NOMO-1 (cell line): ENCODE data around the gene ICE1.
"Not testable (repeated sequence)": the region's sequence is repeated elsewhere in the genome, so short reads cannot be mapped to it uniquely, and the experiment has no call there.

Experiments used
- DNase-seq, 2 experiments: peaks; one replicate each; lab custom pipeline; 2025; ENCODE audit not compliant: unreplicated experiment in 2 of 2; lab: John Stamatoyannopoulos, UW

ICE1 gene

DNA sequence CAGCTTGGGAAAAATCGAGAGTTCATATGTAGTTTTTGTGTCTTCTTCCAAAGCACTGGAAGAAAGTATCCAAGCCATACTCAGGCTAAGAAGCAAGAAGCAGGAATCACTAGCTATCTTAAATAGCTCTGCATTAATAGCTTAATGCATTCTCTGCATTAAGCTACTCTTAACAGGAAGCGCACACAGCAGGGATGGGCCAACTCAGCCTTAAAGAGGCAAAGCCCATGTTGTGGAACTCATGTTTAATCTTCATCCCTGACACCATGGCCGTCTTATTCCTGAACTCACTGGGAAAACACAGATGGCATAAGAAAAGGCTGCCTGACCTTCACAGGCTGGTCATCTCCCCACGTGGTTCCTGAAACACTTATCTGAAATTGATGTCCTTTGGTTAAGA is 18.7 kb upstream of the ICE1 start:
- DNase-seq: no peak

DNA sequence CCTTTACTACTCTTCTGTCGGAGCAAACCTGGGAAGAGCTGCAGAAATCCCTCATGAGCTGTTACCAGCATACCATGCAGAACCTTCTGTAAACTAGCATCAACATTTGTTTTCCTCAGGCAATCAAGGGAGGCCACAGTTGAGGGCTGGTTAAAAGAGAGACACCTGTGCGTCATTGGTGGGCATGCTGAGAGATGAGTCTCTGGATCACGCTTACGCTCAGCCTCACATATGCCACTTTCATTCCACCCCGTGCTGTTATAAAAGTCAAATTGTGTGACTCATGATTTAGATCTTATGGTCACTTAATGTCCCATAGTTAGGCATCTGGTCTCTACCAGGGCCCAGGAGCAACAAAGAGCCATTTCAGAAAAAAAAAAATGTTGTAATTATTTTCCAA is 18.1 kb upstream of the ICE1 start:
- no peak for DNase-seq

DNA sequence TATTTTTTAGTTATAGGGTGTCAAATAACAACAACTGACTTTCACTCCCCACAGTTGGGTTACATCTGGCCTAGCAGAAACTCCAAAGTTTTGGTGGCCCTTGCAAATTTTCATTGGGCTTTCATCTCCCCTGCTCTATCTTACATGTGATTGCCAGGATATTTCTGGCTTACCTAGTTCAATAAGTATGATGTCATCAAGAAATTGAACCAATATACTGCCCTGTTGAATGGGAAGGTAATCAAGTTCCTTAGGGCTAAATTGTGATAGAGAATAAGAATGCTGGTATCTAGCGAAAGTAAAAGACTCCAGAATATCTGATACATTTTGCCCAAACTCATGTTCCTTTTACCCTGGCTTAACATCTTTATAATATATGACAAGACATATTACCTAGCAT is 17.0 kb upstream of the ICE1 start:
- DNase-seq: no peak

DNA sequence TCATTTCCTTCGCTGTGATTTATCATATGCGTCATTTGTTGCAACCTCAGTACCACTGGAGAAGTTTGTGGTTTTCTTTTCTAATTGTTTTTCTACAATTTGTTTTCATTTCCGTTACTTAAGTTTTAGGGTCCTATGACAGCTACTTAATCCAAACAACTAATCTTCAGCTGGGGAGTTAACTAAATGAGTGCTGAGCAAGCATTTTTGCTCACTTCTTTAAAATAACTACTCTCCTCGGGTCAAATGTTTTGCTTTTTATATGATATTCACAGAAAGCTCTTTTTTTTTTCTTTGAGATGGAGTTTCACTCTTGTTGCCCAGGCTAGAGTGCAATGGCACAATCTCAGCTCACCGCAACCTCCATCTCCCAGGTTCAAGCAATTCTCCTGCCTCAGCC is 14.6 kb upstream of the ICE1 start:
- no peak for DNase-seq

DNA sequence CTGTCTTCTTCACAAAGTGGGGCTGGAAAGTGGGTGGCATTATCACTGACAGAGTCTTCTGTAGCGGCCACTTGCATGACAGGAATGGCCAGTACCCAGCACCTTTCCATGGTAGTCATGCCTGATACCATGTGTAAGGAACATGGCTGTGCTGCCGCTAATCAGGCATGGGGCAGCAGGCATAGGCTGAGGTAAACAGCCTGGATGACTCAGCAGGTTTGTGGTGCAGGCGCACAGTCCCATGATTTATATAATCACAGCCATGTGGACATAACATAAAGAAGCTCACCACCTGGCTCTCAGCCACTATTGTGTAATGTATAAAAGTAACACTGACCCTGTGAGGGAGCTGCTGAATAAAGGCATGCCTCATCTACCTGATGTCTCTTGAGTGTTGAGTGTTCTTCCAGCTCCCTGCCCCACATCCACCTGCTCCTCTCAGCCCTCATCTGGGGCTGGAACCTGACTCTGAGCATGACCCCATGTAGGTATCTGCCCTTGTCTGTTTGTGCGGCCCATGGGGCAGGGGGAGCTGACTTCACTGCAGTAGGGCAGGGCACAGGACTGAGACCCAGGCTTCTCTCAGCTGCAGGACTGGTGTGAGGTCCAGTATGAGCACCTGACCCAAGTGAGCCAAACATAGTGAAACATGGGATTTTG is 13.2 kb upstream of the ICE1 start:
- no peak for DNase-seq

DNA sequence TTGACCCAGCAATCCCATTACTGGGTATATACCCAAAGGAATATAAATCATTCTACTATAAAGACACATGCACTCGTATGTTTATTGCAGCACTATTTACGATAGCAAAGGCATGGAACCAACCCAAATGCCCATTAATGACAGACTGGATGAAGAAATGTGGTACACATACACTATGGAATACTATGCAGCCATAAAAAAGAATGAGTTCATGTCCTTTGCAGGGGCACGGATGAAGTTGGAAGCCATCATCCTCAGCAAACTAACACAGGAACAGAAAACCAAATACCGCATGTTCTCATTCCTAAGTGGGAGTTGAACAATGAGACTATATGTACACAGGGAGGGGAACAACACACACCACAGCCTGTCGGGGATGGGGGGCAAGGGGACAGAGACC is 8.6 kb upstream of the ICE1 start:
- DNase-seq: not testable (repeated sequence)

DNA sequence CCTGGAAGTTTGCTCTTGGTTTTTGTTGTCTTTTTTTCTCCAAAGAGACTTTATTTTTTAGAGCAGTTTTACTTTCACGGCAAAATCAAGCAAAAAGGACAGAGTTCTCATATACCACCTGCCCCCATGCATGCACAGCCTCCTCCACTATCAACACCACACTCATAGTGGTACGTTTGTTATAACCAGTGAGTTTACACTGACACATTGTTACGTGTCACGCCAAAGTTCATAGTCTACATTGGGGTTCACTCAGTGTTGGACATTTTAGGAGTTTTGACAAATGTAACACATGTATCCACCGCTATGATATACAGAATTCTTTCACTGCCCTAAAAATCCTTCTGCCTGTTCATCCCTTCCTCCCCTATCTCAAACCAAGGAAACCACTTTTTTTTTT is 7.5 kb upstream of the ICE1 start:
- DNase-seq: no peak

DNA sequence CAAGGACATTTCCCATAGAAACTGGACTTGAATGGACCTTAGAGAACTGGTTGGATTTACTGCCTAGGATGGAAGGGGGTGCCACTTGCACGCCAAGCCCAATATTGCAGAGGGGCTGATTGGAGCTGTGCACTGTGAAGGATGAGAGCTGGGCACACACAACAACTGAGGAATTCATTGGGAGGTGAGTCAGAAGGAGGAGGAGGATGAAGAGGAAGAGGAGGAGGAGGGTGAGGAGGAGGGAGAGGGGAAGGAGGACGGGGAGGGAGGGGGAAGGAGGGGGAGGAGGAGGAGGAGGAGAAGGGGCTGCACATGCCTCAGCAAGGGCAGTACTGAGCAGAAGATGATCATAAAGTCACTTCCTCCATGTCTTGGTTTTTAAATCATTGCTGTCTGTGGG is 5.7 kb upstream of the ICE1 start:
- DNase-seq: no peak

DNA sequence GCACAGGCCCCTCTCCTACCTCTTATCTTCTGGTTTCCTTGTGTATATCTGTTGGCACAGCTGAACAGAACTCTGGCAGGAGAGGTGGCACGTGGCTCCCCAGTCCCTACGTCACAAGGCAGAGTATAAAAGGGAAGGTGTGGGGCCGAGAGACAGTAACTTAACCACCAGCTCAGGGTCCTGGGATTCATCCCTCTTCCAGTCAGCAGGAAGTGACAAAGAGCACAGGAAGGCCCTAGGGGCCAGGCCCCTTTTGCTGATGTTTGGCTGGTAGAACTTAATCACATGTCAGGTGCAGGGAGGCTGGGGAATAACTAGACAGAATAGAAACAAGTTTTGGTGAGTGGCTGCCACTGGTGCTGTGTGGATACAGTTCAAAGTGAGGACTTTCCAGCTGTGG is 4.5 kb upstream of the ICE1 start:
- no peak for DNase-seq

DNA sequence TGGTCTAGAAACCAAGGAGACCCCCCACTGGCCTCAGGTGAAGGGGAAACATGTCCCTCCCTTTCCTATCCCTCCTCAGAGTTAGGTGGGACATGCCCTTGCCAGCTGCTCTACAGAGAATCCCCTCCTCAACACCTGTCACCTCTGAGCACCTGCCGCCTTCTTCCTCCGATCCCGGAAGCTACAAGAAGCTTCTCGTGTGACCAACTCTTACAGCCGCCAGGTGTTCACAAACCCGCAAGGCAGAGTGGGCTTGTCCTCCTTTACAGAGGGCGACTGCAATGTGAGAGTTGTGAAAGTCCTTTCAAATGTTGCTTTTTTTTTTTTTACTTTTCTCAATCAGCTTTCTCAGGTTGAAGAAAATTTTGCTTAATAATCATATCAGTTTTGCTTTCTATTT is 3.7 kb upstream of the ICE1 start:
- no peak for DNase-seq

DNA sequence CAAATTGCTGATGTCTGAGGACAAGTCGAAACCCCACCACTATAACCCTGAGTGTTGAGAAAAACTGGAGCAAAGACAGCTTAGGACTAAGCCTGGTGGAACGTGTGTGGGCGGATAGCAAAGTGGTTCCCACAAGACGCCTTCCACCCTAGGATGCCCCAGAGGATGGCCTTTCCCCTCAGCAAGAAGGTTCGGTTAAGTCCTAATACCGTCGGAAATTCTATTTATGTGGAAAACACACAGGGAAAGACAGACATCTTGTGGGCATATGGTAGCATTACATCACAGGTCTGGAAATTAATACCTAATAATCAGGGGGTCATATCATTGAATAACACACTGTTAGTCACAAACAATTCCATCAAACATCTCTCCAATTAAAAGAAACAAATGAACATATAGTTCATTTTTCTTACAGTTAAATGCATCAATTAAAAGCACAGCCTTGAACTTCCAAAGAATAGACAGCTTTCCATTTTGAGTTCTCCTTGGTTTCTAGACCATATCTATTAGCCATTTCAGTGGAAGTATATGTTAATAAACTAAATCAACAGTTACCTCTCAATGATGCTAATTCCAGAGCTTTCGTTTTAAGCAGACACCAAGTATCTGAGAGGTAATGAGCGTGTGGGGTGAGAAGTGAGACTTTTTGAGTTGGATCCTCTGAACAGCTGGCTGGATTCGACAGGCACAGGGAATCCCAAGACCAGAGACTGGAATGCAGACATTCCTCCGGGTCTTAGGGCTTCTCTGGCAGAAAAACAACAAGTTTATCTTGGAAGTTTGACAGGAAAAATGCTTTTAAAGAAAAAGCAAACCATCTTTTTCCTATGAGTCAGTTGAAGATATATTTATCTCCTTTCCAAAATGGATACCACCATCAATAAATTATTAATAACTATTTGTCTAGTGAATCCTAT is 2.9 kb upstream of the ICE1 start:
- DNase-seq: peak in 1 of 2 experiments; percentile 37

DNA sequence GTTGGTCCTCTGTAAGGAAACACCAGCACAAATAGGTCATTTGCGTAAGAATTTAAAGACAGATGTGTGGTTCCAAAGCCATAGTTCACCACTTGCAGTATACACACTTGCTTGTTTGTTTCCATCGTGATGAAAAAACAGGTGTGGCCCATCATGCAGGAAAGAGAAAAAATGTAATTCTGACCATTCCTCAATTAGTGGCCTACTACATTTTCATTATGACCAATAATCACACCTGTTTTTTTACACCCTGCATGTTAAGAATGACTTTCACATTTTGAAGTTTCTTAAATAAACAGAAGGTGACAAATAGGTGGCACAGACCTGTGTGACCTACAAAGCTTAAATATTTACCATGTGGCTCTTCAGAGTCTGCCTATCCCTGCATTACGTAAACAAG is 2.2 kb upstream of the ICE1 start:
- DNase-seq: no peak

DNA sequence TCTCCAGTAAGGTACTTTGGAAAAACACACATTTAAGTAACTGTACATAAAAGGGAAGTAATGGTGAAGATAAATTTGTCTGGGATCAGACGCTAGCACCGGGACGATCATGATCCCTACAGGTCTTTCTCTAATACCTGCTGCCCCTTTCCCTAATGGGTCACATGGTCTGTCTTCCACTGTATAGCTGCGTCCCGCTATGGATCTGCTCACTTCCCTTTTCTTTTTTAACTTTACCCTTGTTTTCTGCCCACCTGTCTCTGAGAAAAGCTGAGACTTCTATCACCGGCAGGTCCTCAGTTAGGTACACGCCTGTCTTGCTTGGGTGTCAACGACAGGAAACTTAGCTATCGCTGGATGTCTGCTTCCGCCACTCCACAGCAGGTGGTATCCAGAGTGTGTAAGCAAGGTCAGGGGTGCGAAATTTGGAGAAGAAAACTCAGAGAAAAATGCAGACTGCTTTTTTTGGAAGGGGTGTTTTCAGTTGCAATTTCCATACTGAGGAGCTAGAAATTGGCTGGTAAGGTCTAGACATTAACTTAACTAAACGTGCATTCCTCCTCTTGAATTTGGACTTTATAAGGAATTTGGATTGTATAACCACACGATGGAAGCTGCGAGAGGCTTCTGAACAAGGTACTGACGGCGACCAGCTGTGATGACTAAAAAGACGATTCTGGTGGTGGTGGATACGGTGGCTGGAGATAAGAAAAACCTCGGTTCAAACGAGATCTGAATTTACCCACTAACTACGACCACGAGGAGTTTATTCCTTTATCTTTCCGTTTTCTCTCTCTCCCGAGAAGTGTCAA is 1.1 kb upstream of the ICE1 start:
- peak in 1 of 2 experiments; percentile 52 for DNase-seq

DNA sequence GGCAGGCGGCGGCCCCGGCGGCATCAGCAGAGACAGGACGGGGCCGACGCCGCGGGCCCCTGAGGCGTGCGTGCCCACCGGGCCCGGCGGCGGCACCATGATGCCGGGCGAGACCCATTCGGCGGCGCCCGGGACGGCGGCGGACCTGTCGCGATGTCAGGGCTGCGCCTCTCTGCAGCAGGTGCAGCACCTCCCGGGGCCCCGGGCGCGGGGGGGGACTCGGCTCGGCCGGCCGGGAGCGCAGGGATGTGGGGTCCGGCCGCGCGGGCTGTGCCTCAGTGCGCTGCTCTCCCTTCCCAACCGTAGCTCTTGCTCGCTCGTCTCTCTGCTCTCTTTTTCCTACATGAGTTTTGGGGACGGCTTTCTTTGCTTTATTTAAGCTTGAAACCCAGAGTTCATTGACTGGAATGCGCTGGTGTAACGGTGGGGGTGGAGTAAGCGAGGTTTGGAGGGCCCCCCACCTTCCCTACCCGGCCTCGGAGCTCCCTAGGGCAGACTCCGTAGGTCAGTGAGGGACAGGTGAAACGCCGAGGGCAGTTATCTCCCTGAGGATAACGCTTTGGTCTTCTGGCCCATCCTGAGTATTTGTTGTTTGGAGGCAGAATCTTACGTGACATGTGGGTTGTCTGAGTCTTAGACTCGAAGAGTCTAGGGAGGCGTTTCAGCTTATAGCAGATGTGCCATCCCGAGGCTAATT is 490 bp downstream of the ICE1 start:
- DNase-seq: no peak

DNA sequence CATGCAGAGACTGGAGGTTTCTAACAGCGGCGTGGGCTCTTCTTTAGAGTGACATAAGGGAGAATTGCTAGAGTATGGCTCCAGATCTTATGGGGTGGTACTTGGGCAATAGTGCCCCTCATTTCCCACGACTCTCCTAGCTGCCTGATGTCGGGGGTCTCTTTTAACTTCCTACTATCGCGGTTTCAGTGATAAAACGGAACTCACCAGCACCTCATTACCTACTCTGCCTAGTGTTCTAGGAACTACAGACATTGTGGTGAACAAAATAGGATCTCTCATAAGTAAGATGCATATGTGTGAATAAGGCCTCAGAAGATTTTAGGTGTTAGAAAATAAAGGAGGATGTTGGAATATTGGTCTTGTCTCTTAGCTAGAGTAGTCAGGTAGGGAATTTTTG is 1.1 kb downstream of the ICE1 start:
- DNase-seq: peak in 1 of 2 experiments; percentile 52

DNA sequence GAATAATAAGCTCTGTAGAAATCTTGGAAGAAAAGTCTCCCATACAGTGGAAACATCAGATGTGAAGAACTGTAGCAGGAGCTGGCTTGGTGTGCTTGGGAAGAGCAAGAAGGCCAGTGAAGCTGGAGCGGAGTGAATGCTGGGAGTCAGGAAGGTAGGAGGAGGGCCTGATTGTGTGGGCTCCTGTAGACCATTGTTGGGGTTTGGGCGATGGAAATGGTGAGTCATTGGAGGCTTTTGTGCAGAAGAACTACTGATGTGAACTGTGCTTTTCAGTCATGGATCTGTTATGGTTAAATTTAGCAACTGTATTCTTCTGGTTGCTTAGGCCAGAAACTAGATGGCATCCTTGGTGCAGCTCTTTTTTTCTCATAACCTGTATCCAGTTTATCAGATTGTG is 2.3 kb downstream of the ICE1 start:
- DNase-seq: no peak

DNA sequence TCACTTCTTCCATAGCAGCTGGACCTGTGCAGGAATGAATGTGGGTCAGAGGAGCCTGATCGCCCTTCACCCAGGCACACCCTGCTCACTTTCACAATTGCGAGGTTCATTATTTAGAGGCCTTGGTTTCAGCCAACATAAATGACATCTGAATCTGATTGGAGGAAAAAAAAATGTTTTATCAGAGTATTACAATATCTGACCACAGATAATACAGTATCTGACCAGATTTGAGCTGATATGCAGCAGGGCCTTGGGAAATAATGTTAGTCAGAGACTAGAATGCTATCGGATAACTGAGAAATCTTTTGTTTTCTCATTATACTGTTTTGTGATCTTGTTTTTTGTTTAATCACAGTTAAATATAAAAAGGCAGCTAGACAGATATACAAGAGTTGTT is 7.7 kb downstream of the ICE1 start:
- no peak for DNase-seq

DNA sequence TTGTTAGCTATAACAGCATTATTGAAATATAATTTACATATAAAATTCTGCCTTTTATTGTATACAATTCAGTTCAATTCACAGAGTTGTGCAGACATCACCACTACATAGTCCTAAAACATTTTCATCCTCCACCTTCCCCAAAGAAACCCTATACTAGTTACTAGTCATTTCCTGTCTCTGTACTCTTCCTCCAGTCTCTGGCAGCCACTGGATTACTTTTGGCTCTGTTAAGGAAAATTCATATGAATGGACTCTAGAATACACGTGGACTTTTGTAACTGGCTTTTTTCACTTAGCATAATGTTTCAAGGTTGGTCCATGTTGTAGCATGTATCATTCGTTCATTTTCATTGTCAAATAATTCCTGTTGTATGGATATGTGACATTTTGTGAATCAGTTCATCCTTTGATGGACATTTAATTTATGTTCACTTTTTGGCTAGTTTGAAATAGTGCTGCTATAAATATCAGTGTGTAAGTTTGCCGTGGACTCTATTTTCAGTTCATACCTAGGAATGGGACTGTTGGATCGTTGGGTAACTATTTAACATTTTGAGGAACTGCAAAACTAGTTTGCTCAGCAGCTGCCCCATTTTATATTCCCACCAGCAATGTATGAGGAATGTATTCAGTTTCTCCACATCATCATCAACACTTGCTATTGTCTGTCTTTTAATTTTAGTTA is 9.7 kb downstream of the ICE1 start:
- DNase-seq: peak in 1 of 2 experiments; percentile 5

DNA sequence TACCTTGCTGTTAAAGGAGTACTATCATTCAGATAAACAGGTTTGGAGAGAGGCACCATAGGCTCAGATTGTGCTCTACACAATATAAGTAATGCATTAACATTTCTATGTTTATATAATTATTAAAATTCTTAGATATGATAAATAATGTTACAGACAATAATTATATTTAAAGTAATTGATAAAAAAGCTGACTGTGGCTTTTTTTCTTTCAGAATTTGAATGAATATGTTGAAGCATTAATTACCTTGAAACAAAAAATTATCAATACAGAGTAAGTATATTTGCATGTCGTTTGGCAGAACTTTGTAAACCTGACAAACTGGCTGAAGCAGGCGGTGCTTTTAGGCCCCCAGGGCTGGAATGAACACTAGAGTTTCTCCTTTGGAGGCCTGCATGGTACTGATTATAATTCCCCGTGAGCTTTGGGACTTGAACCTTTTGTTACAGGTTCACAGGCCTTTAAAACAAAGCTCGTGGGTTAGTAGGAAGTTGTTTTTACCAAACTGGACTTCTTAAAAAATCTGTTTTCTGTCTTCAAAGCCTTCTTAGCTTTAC is 13.8 kb downstream of the ICE1 start:
- no peak for DNase-seq
